ENCODE results near the gene HNRNPUL1.
"Not testable (repeated sequence)": the region's sequence is repeated elsewhere in the genome, so short reads cannot be mapped to it uniquely, and the experiment has no call there.

Gene HNRNPUL1

DNA sequence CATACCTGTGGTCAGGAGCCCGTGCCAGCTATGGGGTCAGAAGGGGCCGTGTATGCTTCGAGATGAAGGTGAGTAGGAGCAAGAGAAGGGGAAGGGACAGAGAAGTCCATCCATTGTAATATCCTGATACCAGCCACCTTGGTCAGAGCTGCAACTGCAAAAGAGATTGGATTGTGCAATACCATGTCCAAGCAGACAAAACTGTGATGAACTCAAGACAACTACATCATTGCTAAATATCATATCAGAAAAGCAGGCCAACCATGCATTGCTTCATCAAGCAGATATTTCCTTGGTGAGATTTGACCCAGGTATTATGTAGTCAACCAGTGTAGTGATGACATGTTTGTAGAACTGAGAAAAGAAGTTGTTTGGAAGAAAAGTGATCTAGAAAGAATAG is 12.1 kb downstream of the HNRNPUL1 start:
- no peak for DNase-seq (ENCODE audit: low read depth in 2 of 2)

DNA sequence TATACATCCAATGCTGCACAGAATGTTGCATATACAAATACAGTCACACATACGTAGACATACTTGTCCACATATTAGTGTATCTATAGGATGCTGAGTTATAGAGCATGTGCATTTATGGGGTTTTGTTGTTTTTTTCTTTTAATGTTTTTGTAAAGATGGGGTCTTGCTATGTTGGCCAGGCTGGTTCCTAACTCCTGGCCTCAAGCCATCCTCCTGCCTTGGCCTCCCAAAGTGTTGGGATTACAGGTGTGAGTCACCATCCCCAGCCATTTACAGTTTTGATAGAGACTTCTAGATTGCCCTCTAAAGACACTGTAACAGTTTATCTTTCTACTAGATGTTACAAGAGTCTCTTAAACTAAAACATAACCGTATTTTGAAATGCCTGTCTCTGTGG is 14.3 kb downstream of the HNRNPUL1 start:
- no peak for DNase-seq (ENCODE audit: low read depth in 2 of 2)

DNA sequence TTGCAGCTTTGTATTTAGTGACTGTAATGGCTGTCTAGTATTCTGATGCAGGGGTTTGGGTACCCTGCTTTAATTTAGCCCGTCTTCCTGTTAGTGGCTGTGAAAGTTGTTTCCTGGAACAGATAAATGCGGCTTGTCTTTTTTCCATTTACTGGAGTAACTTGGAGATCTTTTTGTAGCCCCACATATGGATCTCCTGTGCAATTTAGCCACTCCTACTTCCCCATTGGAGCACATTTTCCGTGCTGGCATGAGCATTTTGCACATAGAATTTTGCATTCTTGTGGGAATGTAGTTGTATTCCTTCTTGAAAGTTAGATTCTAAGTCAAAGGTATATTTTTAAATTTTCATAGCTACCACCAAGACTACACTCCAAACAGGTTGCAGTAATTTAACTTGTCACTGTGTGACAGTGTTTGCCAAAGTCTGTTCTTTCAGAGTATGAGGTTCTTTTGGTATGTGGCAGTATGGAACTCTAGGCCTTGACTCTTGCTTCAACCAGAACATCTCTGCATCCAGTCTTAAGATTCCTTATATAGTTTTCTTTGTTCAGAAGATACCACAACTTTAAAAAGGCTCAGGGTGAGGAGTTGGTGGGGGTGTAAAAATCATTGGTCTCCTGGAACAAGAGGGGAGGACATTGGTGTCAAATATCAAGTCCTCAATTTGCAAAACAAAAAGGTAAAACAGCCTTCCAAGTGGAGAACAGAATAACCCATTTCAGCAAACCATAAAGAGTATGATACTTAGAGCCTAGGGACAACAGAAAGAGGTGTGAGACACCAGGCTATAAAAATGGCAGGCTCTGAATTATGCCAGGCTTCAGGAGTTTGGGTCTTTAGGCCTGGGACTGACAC is 24.7 kb downstream of the HNRNPUL1 start:
- no peak for DNase-seq (ENCODE audit: low read depth in 2 of 2)

DNA sequence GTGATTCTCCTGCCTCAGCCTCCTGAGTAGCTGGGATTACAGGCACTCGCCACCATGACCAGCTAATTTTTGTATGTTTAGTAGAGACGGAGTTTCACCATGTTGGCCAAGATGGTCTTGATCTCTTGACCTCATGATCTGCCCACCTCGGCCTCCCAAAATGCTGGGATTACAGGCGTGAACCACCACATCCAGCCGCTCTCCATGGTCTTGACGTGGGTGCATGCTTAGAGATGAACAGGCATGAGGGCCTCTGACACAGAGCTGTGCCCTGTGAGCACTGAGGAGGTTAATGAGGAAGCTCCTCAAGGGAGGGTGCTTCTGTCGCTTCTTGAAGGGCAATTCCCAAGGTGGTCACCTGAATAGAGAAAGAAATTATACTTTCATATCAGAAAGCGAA is 25.6 kb downstream of the HNRNPUL1 start:
- DNase-seq (ENCODE audit: low read depth in 2 of 2): not testable (repeated sequence)

DNA sequence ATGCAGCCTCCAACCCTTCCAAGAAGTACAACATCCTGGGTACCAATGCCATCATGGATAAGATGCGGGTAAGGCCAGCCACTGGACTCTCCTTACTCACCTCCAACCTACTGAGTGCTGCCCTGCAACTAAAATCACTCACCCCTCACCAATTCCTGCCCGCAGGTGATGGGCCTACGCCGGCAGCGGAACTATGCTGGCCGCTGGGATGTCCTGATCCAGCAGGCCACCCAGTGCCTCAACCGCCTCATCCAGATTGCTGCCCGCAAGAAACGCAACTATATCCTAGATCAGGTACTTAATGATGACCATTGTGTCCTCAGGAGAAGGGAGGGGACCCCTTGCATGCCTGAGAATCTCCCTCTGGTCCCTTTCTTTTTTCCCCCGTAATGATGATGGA is 30.2 kb downstream of the HNRNPUL1 start:
- DNase-seq (ENCODE audit: low read depth in 2 of 2): no peak

DNA sequence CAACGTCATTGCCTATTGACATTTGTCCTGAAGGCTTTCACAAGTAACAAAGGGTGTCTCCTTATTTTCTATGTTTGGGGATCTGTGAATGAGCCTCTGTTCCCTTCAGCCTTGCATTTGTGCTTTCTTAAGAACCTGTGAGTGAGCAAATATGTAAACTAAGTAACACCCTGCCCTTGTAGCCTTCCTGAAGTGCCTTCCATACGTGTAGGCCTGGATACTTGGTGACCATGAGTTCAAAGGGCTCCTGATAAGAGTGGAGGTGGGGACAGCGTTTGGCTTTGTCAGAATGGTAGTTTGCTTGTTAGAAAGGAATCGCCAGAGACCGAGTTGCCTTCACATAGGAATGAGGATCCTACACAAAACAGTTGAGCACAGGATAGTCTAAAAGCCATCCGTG is 31.3 kb downstream of the HNRNPUL1 start:
- DNase-seq (ENCODE audit: low read depth in 2 of 2): no peak

DNA sequence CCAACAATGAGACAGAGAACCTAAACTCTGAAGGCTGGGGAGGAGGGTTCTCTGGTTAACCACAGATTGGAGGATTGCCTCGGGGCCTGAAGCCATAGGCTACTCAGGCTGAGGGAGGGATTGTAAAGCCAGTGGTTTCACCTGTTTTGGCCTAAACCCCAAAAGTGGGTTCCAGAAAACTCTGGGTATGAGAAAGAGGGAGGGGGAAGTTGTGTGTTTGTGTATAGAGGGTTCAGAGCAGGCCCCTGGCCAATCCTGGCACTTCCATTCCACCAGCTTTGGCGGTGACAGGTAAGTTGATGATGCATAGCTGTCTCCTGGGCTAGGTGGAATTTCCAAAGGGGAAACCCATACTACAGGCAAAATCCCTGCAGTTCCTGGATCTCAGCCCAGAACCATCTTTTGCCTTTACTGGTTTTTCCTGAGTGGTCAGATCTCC is 32.3 kb downstream of the HNRNPUL1 start:
- DNase-seq (ENCODE audit: low read depth in 2 of 2): no peak

DNA sequence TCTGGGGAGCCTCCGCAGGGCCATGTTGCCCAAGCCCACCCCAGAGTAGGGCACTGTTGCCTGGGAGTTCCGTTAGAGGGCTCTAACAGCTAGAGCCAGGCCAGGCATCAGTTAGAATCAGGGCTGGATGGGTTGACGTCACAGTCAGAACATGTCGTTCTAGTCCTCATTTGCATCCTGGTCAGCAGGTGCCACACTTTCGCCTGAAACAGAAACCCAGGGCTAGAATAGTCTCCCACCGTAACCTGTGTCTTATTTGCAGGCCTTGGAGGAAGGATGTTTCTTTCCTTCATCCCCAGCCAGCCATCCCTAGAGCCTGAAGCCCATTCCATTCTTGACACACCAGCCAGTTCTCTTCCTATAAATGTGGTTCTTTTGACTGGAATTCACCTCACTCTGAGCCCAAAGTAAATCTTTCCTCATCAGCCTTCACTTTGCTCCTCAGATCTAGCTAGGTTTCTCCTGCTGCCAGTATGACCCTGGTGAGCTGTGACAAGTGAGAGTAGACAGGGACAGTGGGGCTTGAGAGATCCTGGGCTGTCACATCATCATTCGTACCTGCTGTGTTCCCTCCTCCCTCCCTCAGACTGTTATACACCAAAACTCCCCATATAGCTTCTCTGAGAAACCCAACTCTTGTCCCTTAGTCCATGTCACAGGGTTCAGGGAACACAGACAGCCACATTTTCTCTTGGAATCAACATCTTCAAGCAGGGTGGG is 33.6 kb downstream of the HNRNPUL1 start:
- no peak for DNase-seq (ENCODE audit: low read depth in 2 of 2)

DNA sequence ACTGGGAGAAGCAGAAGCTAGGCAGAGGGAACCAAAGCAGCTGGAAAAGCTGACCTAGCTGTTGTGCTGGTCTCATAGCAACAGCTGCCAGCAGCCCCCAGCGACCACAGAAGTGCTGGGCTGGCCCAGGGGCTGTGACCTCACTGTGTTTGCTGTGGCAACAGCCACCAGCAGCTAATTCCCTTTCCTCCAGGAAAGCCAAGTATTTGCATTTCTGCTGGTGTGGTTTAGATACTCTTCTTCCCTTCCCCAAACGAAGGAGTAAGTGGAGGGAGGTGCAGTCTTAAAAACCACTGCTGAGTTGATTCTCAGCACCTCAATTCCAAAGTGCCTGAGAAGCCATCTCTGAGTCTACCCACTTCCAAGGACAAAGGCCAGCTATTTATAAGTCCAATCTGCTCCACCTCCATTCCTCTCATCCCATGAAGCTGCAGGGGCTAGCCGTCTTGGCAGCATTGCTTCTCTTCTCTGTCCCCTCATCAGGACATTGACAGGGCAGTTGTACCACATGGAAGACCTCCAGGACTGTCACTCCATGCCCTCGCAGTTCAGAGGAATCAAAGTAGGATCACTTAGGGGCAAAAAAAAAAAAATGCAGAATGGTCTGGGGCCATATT is 34.3 kb downstream of the HNRNPUL1 start:
- DNase-seq (ENCODE audit: low read depth in 2 of 2): peak in 1 of 2 donors; percentile 46

DNA sequence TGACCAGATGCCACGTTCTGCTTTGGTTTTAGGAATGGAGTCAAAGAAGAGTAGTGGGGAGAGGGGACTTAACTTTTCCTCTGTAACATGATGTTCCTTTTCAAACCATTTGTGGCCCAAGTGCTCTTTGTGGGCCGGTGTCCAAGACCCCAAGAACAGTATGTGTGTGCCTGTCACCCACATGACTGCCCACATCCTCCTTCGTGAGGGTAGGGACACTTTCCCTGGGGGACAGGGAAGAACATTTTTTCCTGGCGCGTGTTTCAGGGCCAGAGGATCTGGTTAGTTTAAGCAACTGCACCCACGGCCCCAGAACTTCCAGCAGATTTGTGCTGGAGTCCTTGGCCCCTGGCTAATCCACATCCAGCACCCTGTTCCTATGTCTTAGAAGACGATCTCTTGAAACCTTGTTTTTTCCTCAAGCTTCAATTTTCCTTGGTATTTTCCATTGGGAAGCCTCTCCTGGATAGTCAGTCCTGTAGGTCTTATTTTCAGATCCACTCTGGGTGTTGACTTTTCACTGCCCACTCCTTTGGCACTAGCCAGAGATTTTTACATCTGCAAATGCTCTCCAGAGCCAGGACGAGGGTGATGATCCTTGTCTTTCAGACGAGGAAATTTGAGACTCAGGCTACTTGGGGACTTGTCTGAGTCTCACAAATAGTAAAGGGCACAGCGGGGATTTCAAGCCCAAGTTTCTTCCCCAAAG is 35.0 kb downstream of the HNRNPUL1 start:
- DNase-seq (ENCODE audit: low read depth in 2 of 2): no peak

DNA sequence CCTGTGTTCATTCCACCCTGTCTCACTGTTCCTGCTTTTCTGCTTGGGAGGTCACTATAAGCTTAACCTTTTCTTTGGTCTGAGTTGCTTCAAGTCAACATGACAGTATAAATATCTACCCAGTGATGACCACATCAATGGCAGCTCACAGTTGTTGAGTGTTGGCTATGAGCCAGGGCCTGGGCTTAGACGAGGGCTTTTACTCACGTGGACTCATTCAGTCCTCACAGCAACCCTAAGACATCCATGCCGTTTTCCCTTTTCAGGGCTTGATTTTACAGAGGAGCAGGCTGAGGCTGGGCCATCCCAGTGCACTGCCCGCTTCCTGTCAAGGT is 35.5 kb downstream of the HNRNPUL1 start:
- no peak for DNase-seq (ENCODE audit: low read depth in 2 of 2)

DNA sequence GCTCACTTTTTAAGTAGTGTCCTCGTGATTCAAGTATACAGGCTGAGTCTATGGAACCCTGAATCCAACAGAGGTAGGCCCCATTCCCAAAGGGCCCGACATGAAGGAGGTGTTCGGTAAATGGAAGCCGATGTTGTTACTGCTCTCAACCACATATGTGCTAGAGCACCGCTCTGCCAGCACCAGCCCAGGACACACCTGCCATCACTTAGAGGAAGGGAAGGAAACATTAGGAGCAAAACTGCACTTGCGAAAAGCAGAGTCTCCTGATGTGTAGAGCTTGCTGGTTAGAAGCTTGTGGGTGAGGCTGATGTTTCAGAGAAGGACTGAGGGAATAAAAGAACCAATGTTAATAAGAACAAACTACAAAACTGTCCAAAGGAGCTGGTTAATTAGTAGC is 36.4 kb downstream of the HNRNPUL1 start:
- DNase-seq (ENCODE audit: low read depth in 2 of 2): no peak

DNA sequence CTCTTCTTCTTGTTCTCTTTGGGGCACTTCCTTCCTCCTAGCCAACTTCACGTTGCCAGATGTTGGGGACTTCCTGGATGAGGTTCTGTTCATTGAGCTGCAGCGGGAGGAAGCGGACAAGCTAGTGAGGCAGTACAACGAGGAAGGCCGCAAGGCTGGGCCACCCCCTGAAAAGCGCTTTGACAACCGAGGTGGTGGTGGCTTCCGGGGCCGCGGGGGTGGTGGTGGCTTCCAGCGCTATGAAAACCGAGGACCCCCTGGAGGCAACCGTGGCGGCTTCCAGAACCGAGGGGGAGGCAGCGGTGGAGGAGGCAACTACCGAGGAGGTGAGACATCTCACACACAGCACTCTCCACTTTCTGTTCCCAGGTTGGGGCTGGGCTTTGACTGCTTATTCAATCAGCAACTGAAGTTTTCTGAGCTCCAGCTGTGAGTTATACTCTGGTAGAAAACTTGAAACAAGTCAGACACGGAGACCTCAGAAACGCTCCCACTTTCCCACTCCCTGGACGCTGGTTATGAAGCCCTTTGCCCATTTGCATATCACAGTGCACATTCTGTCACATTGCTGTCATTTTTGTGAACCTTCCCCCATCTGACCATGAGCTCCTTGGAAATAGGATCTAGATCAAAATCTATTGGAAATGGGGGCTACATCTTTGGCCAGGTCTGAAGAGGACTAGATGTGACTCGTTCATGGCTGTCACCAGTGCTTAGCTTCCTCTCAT is 38.6 kb downstream of the HNRNPUL1 start:
- peak; percentile 80 for DNase-seq (ENCODE audit: low read depth in 2 of 2)

DNA sequence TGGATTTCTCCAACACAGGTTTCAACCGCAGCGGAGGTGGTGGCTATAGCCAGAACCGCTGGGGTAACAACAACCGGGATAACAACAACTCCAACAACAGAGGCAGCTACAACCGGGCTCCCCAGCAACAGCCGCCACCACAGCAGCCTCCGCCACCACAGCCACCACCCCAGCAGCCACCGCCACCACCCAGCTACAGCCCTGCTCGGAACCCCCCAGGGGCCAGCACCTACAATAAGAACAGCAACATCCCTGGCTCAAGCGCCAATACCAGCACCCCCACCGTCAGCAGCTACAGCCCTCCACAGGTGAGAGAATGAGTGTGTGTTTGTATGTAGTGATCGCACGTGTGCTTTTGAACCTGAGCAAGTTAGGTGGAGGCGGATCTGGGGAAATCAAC is 39.8 kb downstream of the HNRNPUL1 start:
- DNase-seq (ENCODE audit: low read depth in 2 of 2): no peak

DNA sequence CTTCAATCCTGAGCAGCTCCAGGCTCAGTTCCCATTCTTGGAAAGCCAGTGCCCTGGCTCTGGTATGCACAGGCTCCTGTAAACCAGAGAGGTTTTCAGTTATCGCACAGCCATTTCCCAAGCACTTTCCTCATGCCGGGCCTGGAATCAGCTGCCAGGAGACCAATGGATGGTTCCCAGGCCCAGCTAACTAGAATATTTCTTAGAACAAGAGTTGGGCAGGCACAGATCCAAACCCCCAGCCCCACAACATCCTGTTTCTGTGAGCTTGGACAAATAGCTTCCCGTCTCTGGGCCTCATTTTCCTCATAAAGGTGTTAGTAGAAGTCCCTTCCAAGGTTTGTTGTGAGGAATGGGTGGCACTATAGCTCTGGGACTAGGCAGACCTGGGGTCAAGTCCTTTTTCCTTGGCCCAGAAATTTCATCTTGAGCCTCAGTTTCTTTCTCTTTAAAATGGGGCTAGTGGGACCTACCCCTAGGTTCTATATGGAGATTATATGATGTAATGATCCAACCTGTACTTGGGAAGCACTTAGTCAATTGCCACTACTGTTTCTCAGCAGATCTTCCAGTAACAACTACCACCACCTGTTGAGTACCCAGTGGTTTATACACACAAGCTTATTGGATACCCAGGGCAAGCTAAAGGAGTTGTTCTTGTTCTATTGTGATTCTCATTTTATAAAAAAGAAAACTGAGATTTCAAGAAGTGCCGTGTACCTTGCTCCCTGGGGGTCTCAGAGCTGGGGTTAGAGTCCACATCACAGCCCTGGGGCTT is 40.7 kb downstream of the HNRNPUL1 start:
- no peak for DNase-seq (ENCODE audit: low read depth in 2 of 2)

DNA sequence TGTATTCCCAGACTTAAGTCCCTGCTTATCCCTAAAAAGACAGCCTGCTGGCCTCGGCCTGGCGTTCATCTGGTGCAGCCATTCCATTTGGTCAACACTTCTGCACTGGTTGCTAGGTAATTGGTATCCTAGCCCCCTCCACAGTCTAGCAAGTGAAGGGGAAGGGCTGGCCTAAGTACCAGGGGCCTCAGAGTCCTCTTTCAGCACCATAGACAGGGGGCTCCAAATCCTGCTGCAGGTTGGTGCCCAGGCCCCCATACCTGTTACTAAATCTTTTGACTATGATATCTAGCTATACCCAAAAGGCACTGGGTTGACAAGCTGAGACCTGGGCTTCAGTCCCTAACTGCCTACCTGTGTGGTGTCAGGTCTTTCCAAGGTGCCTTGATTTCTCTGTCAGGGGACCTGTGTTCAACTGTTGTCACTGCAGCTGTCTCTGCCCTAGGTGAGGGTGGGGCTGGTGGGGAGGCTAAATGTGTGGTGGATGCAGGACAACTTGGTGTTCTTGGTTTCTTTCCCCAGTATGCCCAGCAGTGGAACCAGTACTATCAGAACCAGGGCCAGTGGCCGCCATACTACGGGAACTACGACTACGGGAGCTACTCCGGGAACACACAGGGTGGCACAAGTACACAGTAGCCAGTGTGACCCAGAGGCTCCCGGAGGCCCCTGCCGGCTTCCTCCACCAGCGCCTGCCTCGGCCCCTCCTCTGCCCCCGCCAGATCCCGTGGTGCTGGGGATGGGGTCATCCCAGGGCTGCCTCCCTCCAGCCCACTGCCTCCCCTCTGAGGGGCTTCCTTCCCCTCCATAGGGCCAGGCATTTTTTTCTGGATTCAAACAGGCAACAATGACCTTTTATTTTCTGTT is 42.0 kb downstream of the HNRNPUL1 start:
- DNase-seq (ENCODE audit: low read depth in 2 of 2): no peak

DNA sequence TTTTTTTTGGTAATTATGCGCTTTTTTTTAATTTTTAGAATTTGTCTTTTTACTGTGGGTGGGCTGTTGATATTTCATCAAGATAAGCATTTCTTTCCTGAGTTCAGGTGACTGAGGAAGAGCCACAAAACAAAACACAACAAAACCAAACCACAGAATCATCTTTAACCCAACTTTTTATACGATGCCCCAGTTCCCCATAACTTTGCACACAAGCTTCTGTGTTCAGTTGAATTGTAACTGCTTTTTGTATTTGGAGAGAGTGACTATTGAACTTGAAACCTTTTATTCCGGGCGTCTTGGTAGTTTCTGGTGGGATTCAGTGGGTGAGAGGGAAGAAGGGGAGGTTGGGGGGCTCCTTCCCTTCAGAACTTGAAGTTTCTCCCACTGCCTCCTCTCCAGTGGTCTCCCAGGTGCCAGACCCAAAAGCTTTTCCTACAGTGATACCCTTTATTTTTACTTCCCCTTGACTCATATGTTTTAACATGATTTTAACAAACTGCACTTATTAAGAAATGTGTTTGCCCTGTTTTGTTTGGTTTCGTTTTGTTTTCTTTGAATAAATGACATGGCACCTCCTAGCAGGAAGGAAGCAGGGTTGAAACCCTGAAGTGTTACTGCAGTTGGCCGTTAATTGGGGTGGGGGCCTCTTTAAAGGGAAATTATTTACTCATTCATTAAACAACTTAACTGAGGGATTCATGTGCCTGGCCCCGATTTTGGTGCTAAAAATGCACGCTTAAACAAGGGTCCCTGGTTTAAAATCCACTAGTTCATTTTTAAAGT is 43.1 kb downstream of the HNRNPUL1 start:
- no peak for DNase-seq (ENCODE audit: low read depth in 2 of 2)

DNA sequence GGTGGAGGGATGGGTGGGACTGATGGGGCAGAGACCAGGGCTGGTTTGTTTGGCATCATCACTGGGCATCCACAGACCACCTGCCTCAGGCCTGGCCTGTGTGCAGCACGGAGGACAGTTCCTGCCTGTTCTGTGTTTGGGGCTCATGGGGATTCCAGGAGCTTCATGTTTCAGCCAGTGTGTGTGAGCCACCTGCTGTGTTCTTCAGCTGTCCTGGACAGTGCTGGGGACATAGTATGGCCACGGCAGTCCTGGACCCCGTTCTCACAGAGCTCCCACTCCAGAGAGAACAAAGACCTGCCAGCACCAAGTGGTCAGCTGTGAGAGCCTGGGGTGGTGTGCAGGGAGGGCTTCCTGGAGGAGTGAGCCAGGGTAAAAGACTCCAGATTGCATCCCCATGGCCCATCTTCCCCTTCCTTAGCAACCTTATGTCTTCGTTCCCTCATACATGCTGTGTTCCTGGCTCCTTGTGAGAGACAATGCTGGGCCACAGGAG is 43.8 kb downstream of the HNRNPUL1 start:
- no peak for DNase-seq (ENCODE audit: low read depth in 2 of 2)
